HCT116 (cell line): ENCODE measurements around the gene CFL1.
A peak's percentile ranks its signal among the peaks of the same experiment; 100 is the strongest.

ENCODE experiments used
- CTCF ChIP-seq, 3 experiments: fragments of 200-600 bp in 1 of 3; sonication (generic) in 1 of 3; IDR thresholded peaks in 2 of 3; conservative IDR thresholded peaks in 1 of 3; 2 replicates each; pipeline ENCODE4 v1.5.1; 2012 to 2017; ENCODE audit warnings: low read depth in 2 of 3, low read length in 2 of 3, antibody characterized with exemption in 1 of 3, borderline replicate concordance in 1 of 3, control low read depth in 1 of 3, mild to moderate bottlenecking in 1 of 3, mixed read lengths in 1 of 3, mixed run types in 1 of 3, moderate library complexity in 1 of 3; ENCODE audit not compliant: insufficient read depth in 1 of 3
- EGR1 ChIP-seq: IDR thresholded peaks from 2 replicates; pipeline ENCODE4 v1.6.1; 2012; ENCODE audit warnings: low read depth
- EZH2 ChIP-seq: fragments of 200-600 bp; sonication (generic); IDR thresholded peaks from 2 replicates; pipeline ENCODE4 v1.6.1; 2017; ENCODE audit warnings: antibody characterized with exemption, mixed run types
- EZH2phosphoT487 ChIP-seq: fragments of 200-600 bp; IDR thresholded peaks from 2 replicates; pipeline ENCODE4 v1.6.1; 2018; ENCODE audit warnings: antibody characterized with exemption, borderline replicate concordance
- FOSL1 ChIP-seq: IDR thresholded peaks from 2 replicates; pipeline ENCODE4 v1.6.1; 2012; ENCODE audit warnings: low read depth
- JUND ChIP-seq: IDR thresholded peaks from 2 replicates; pipeline ENCODE4 v1.6.1; 2012
- MAX ChIP-seq: IDR thresholded peaks from 2 replicates; pipeline ENCODE4 v1.6.1; 2012
- POLR2A ChIP-seq: IDR thresholded peaks from 2 replicates; pipeline ENCODE4 v1.7.0; 2011; ENCODE audit warnings: borderline replicate concordance; ENCODE audit not compliant: insufficient read depth, insufficient read length; ENCODE audit errors: extremely low read depth
- RAD21 ChIP-seq: IDR thresholded peaks from 2 replicates; pipeline ENCODE4 v1.6.1; 2012; ENCODE audit warnings: low read depth, mild to moderate bottlenecking
- SP1 ChIP-seq: IDR thresholded peaks from 2 replicates; pipeline ENCODE4 v1.6.1; 2012; ENCODE audit warnings: low read depth
- YY1 ChIP-seq: IDR thresholded peaks from 2 replicates; pipeline ENCODE4 v1.6.1; 2011; ENCODE audit warnings: low read length, low read depth, moderate library complexity, mild to moderate bottlenecking; ENCODE audit not compliant: insufficient replicate concordance; ENCODE audit errors: extremely low read depth
- ZFX ChIP-seq: fragments of 450-650 bp; IDR thresholded peaks from 2 replicates; pipeline ENCODE4 v1.6.1; 2017

GRCh38 chr11:65899356-65900124, 41.6 kb upstream of the CFL1 start:
- TF ChIP-seq MAX, result no peak
- TF ChIP-seq CTCF (IDR thresholded peaks at IDR 0.05 in 2 of 3, conservative IDR thresholded peaks at IDR 0.05 in 1 of 3; ENCODE audit: borderline replicate concordance in 1 of 3, insufficient read depth in 1 of 3, low read depth in 2 of 3, low read length in 2 of 3), result no peak
- no peak for TF ChIP-seq JUND
- no peak for TF ChIP-seq EZH2phosphoT487
- TF ChIP-seq SP1, result no peak
- TF ChIP-seq YY1, result no peak
- TF ChIP-seq EZH2, result no peak
- no peak for TF ChIP-seq FOSL1
- no peak for TF ChIP-seq RAD21
- TF ChIP-seq EGR1, result no peak
- no peak for TF ChIP-seq POLR2A
- TF ChIP-seq ZFX, result peak; percentile 7; the same call in 1 of the 2 replicates
